Breast epithelium (tissue), 4 donors: ENCODE measurements around the gene PCAT7. TPM values are rescaled to one million over a fixed set of nuclear protein-coding genes. Genes with fewer than 3 reads are reported as not detected.

ENCODE experiments used
- DNase-seq, 2 donors: peaks; one replicate each; pipeline ENCODE4 v3.0.0-alpha.2; 2019; ENCODE audit warnings: low spot score in 2 of 2
- H3K27ac ChIP-seq, 2 donors: fragments of 200-600 bp; sonication (generic) in 1 of 2; one replicate each; pipeline ENCODE4 v1.5.1; 2016 to 2019; ENCODE audit warnings: mild to moderate bottlenecking in 1 of 2
- H3K27me3 ChIP-seq, 2 donors: fragments of 200-600 bp; sonication (generic) in 1 of 2; one replicate each; pipeline versions ENCODE4 v1.5.1 to v1.6.0; 2017 to 2019; ENCODE audit warnings: control low read depth in 1 of 2, mild to moderate bottlenecking in 1 of 2
- H3K36me3 ChIP-seq: fragments of 200-600 bp; one replicate; pipeline ENCODE4 v1.5.1; 2019
- H3K4me1 ChIP-seq, 2 donors: fragments of 200-600 bp; sonication (generic); one replicate each; pipeline ENCODE4 v1.5.1; 2016 to 2019; ENCODE audit warnings: control low read depth in 1 of 2
- H3K4me3 ChIP-seq, 3 donors: fragments of 200-600 bp; sonication (generic); 1 replicate in 2 of 3; 2 replicates in 1 of 3; pipeline ENCODE4 v1.5.1; 2016 to 2019; ENCODE audit warnings: mild to moderate bottlenecking in 3 of 3, moderate library complexity in 2 of 3
- H3K9me3 ChIP-seq, 2 donors: fragments of 200-600 bp; sonication (generic) in 1 of 2; one replicate each; pipeline ENCODE4 v1.5.1; 2016 to 2019; ENCODE audit warnings: control low read depth in 1 of 2
- POLR2A ChIP-seq: fragments of 450-650 bp; IDR thresholded peaks from one replicate; pipeline ENCODE4 v1.6.1; 2016; ENCODE audit warnings: antibody characterized with exemption, mild to moderate bottlenecking, moderate library complexity
- POLR2AphosphoS5 ChIP-seq, 3 donors: sonication (generic); formaldehyde crosslinking; IDR thresholded peaks; one replicate each; pipeline ENCODE4 v1.6.1; 2017; ENCODE audit warnings: antibody characterized with exemption in 3 of 3
- intact Hi-C: fragments of 100-400 bp; cut with DNase I; formaldehyde crosslinking; loops from one replicate; pipeline ENCODE4 v1.15.1; 2023; ENCODE audit warnings: low total_unique reads
- total RNA-seq, 3 donors: library from RNA; depleted of rRNA; stranded (reverse); fragments of >200 nt; gene quantifications; one replicate each; pipeline ENCODE4 v1.1.0, GENCODE V29; 2016
- TF ChIP-seq, protein P1 (sequence below), 3 donors: fragments of 450-650 bp; IDR thresholded peaks; one replicate each; pipeline ENCODE4 v1.5.1; 2016 to 2017; ENCODE audit warnings: antibody characterized with exemption in 3 of 3, mild to moderate bottlenecking in 3 of 3, moderate library complexity in 3 of 3

PCAT7 gene
- total RNA-seq, 3 donors from 2014 or later = under 0.01 TPM; not detected in 2

DNA sequence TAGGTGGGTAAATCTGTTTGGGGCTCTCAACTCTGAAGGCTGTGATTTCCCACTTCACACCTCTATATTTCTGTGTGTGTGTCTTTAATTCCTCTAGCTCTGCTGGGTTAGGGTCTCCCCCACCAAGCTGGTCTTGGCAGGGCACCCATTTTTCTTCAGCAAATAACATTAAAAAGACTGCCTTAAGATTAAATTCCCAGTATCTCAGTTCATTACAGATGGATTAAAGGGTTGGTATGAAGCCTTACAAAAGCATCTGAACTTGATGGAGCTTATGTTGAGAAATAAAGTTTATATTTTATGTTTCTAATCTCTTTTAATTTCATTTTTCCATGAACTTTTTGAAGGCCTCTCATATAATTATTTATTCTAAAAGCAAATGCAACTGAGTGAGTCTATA is 11.7 kb downstream of the PCAT7 start:
- H3K36me3 ChIP-seq = no peaks in the 10 kb centered on the region
- intact Hi-C loops = no loop called here

DNA sequence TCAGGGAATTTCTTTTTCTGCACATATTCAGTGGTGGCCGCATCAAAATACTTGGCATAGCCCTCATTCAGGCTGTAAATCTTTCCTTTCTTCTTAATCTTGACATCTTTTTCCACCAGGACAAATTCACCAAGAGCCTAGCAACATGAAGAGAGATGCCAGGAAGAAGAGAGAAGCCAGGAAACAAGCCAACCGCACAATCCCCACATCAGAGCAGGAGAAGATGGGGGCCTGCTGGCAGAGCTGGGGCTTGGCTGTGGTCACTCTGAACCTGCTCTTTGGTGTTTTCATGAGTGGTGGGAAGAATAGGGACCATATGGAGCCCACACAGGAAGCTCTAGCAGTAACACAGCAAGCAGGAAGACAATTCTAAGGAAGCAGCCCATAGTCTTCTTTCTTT is 12.4 kb downstream of the PCAT7 start:
- Histone ChIP-seq H3K27me3 (no peaks in the 10 kb centered on the region), H3K4me1 (no peaks in the 10 kb centered on the region), H3K27ac (no peak overlapping the region), H3K4me3 (no peak overlapping the region), H3K36me3 (no peaks in the 10 kb centered on the region), H3K9me3 (no peaks in the 10 kb centered on the region)
- DNase-seq = no peak
- TF ChIP-seq, protein P1, sequence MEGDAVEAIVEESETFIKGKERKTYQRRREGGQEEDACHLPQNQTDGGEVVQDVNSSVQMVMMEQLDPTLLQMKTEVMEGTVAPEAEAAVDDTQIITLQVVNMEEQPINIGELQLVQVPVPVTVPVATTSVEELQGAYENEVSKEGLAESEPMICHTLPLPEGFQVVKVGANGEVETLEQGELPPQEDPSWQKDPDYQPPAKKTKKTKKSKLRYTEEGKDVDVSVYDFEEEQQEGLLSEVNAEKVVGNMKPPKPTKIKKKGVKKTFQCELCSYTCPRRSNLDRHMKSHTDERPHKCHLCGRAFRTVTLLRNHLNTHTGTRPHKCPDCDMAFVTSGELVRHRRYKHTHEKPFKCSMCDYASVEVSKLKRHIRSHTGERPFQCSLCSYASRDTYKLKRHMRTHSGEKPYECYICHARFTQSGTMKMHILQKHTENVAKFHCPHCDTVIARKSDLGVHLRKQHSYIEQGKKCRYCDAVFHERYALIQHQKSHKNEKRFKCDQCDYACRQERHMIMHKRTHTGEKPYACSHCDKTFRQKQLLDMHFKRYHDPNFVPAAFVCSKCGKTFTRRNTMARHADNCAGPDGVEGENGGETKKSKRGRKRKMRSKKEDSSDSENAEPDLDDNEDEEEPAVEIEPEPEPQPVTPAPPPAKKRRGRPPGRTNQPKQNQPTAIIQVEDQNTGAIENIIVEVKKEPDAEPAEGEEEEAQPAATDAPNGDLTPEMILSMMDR (IDR thresholded peaks at IDR 0.05) = no peak
- no peak for TF ChIP-seq POLR2AphosphoS5 (IDR thresholded peaks at IDR 0.05)
- no peak for TF ChIP-seq POLR2A
- intact Hi-C loops = no loop called here

More for the DNA sequence above, 11.7 kb downstream of the PCAT7 start:
- Histone ChIP-seq H3K9me3 (no peaks in the 10 kb centered on the region), H3K27ac (no peak overlapping the region), H3K27me3 (no peaks in the 10 kb centered on the region), H3K4me3 (no peak overlapping the region), H3K4me1 (no peaks in the 10 kb centered on the region)
- DNase-seq = no peak
- TF ChIP-seq, protein P1 (IDR thresholded peaks at IDR 0.05) = no peak

DNA sequence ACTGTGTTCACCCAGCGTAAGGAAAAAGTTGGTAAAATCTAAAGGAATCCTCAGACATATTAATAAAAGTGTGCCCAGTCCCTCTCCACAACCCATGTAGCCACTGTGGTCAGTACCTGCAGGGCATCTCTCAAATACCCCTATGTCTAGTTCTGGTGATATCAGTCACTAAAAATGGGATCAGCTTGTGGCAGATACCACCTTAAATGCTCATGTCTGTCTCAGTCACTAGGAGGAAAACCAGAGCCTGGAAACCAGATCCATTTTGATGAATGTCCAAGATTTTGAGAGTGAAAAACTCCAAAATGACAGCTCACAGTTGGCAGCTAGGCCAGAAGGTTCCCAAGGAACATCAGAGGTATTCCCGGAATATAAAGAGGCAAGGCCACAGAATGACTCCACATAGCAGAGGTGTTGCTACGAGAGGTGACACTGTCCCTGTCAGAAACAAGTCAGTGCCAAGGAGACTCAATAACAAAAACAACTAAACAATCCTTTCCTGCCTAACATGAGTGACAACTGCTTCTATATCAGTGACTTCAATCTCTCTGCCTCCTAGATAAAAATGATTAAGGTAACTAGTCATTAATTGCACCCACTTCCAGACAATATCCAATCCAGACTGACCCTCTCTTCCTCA is 13.5 kb downstream of the PCAT7 start:
- TF ChIP-seq POLR2A = no peak
- TF ChIP-seq POLR2AphosphoS5 (IDR thresholded peaks at IDR 0.05) = no peak
- TF ChIP-seq, protein P1 (IDR thresholded peaks at IDR 0.05) = no peak
- intact Hi-C loops = no loop called here
- H3K4me1 ChIP-seq = no peaks in the 10 kb centered on the region
- H3K27me3 ChIP-seq = no peaks in the 10 kb centered on the region
- no peaks in the 10 kb centered on the region for H3K36me3 ChIP-seq
- DNase-seq = no peak
- H3K4me3 ChIP-seq = no peak overlapping the region
- no peak overlapping the region for H3K27ac ChIP-seq
- H3K9me3 ChIP-seq = no peaks in the 10 kb centered on the region

- H3K4me1 ChIP-seq = no peaks in the 10 kb centered on the region
- H3K27me3 ChIP-seq = no peaks in the 10 kb centered on the region
- no peak for TF ChIP-seq POLR2AphosphoS5 (IDR thresholded peaks at IDR 0.05)
- TF ChIP-seq, protein P1 (IDR thresholded peaks at IDR 0.05) = no peak
- no peak for DNase-seq
- no peaks in the 10 kb centered on the region for H3K36me3 ChIP-seq
- H3K27ac ChIP-seq = no peak overlapping the region
- H3K9me3 ChIP-seq = no peaks in the 10 kb centered on the region
- H3K4me3 ChIP-seq = no peak overlapping the region
- intact Hi-C loops = no loop called here
Observed at GRCh38 chr9:94568972-94569712, 14.3 kb downstream of the PCAT7 start.

GRCh38 chr9:94576131-94576530 is 21.2 kb downstream of the PCAT7 start:
- no peak for DNase-seq
- no peak overlapping the region for H3K4me3 ChIP-seq
- intact Hi-C loops = no loop called here
- no peak overlapping the region for H3K27ac ChIP-seq
- H3K4me1 ChIP-seq = no peaks in the 10 kb centered on the region
- H3K9me3 ChIP-seq = no peaks in the 10 kb centered on the region
- H3K36me3 ChIP-seq = no peaks in the 10 kb centered on the region
- no peaks in the 10 kb centered on the region for H3K27me3 ChIP-seq
- TF ChIP-seq POLR2AphosphoS5 (IDR thresholded peaks at IDR 0.05) (no peak), POLR2A (no peak)
- TF ChIP-seq, protein P1 (IDR thresholded peaks at IDR 0.05) = no peak
